GM23248 (cell line): Measurements from ENCODE around the gene HLA-DRA.

Experiments
- EZH2 ChIP-seq: fragments of 200-600 bp; sonication (generic); IDR thresholded peaks from 2 replicates; pipeline ENCODE4 v1.6.1; 2018; ENCODE audit warnings: antibody characterized with exemption, mild to moderate bottlenecking; ENCODE audit not compliant: insufficient read depth, poor library complexity, severe bottlenecking
- EZH2phosphoT487 ChIP-seq: fragments of 200-600 bp; sonication (generic); IDR thresholded peaks from 2 replicates; pipeline ENCODE4 v1.6.1; 2018; ENCODE audit warnings: antibody characterized with exemption, moderate library complexity, mild to moderate bottlenecking, low read depth; ENCODE audit not compliant: insufficient read depth

DNA sequence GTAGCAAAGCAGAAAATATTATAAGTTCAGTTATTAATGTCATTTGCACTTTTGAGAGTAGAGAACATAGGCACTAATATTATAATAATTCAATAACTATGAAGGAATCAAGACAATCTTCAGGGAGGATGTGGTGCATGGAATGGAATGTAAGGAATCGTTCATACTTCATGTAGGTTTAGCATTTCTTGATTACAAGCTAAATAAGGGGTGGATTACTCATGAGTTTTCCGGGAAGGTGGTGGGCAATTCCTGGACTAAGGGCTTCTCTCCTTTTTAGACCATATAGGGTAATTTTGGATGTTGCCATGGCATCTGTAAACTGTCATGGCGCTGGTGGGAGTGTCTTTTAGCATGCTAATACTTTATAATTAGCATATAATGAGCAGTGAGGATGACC is 23.7 kb upstream of the HLA-DRA start:
- no peak for TF ChIP-seq EZH2phosphoT487
- no peak for TF ChIP-seq EZH2
